Hepatocyte (in vitro differentiated cells): ENCODE results near the gene RASL10B. TPM values are rescaled to one million over a fixed set of nuclear protein-coding genes. Genes with fewer than 3 reads are reported as not detected.

Experiments used
- DNase-seq: peaks from one replicate; pipeline ENCODE4 v3.0.0-alpha.2; 2016; ENCODE audit warnings: low spot score
- H2AFZ ChIP-seq: fragments of 200-600 bp; sonication (generic); 2 replicates; pipeline ENCODE4 v1.6.0; 2016; ENCODE audit warnings: antibody characterized with exemption, mild to moderate bottlenecking
- H3K27ac ChIP-seq: fragments of 200-600 bp; sonication (generic); 2 replicates; pipeline ENCODE4 v1.5.1; 2016; ENCODE audit warnings: mild to moderate bottlenecking
- H3K27me3 ChIP-seq: fragments of 200-600 bp; sonication (generic); 2 replicates; pipeline ENCODE4 v1.6.1; 2016
- H3K36me3 ChIP-seq: fragments of 200-600 bp; sonication (generic); replicated peaks from 2 replicates; pipeline ENCODE4 v1.5.1; 2016; ENCODE audit warnings: low read depth; ENCODE audit not compliant: insufficient read depth
- H3K4me1 ChIP-seq: fragments of 200-600 bp; sonication (generic); 2 replicates; pipeline ENCODE4 v1.5.1; 2016; ENCODE audit warnings: mild to moderate bottlenecking, moderate library complexity; ENCODE audit not compliant: insufficient read depth
- H3K4me2 ChIP-seq: fragments of 200-600 bp; sonication (generic); 2 replicates; pipeline ENCODE4 v1.6.0; 2016
- H3K4me3 ChIP-seq: fragments of 200-600 bp; sonication (generic); 2 replicates; pipeline ENCODE4 v1.5.1; 2016; ENCODE audit warnings: mild to moderate bottlenecking
- H3K79me2 ChIP-seq: fragments of 200-600 bp; sonication (generic); 2 replicates; pipeline ENCODE4 v1.6.0; 2017; ENCODE audit warnings: mild to moderate bottlenecking
- H3K9me2 ChIP-seq: fragments of 200-600 bp; sonication (generic); replicated peaks from 2 replicates; pipeline ENCODE4 v1.6.0; 2017; ENCODE audit warnings: mild to moderate bottlenecking; ENCODE audit not compliant: insufficient read depth
- H3K9me3 ChIP-seq: fragments of 200-600 bp; sonication (generic); 2 replicates; pipeline ENCODE4 v1.5.1; 2016; ENCODE audit warnings: low read depth, mild to moderate bottlenecking
- H4K20me1 ChIP-seq: fragments of 200-600 bp; sonication (generic); 2 replicates; pipeline ENCODE4 v1.6.0; 2016; ENCODE audit warnings: mild to moderate bottlenecking; ENCODE audit not compliant: insufficient read depth, poor library complexity, severe bottlenecking
- CTCF ChIP-seq: fragments of 200-600 bp; sonication (generic); IDR thresholded peaks from 2 replicates; pipeline ENCODE4 v1.5.1; 2016; ENCODE audit warnings: antibody characterized with exemption, mild to moderate bottlenecking; ENCODE audit not compliant: poor library complexity
- EZH2 ChIP-seq: fragments of 200-600 bp; sonication (generic); IDR thresholded peaks from 2 replicates; pipeline ENCODE4 v1.6.1; 2016; ENCODE audit warnings: antibody characterized with exemption, mild to moderate bottlenecking, borderline replicate concordance
- EZH2phosphoT487 ChIP-seq: fragments of 200-600 bp; sonication (generic); IDR thresholded peaks from one replicate; pipeline ENCODE4 v1.6.1; 2018; ENCODE audit warnings: antibody characterized with exemption, mild to moderate bottlenecking, low read depth, moderate library complexity; ENCODE audit not compliant: unreplicated experiment, severe bottlenecking
- WGBS: methylation state at CpG from one replicate; pipeline ENCODE4 v1.1.6; 2016; ENCODE audit warnings: low lambda C conversion rate; ENCODE audit errors: missing lambda C conversion rate; 5-methylcytosine and 5-hydroxymethylcytosine counted together
- polyA plus RNA-seq: library from polyadenylated mRNA; unstranded; fragments of >200 nt; fragmentation: Nextera tagmentation; extraction: Ambion mirVana; gene quantifications from 2 replicates; pipeline ENCODE4 v1.2.1, GENCODE V29; 2016
- total RNA-seq: library from RNA; depleted of rRNA; stranded (reverse); fragments of >200 nt; gene quantifications from 2 replicates; pipeline ENCODE4 v1.2.3, GENCODE V29; 2014

The RASL10B gene
- total and polyA plus RNA-seq, 2 experiments from 2014 or later, result 7.1 to 7.6 TPM

GRCh38 chr17:35745246-35745645, 13.8 kb downstream of the RASL10B start:
- WGBS, result 83% methylated on average over 7 of the region's 7 CpGs
- TF ChIP-seq CTCF (no peak), EZH2 (no peak), EZH2phosphoT487 (no peak)
- Histone ChIP-seq H3K27me3 (peaks cover 45% of the 10 kb centered on the region), H3K36me3 (no peaks in the 10 kb centered on the region), H3K79me2 (no peaks in the 10 kb centered on the region), H3K4me1 (peaks cover 5% of the 10 kb centered on the region), H2AFZ (no peak overlapping the region), H3K9me2 (no peaks in the 10 kb centered on the region), H3K27ac (no peak overlapping the region), H3K4me2 (no peak overlapping the region), H3K4me3 (no peak overlapping the region), H4K20me1 (no peaks in the 10 kb centered on the region), H3K9me3 (no peaks in the 10 kb centered on the region)
- no peak for DNase-seq

GRCh38 chr17:35745749-35746320, 14.4 kb downstream of the RASL10B start:
- TF ChIP-seq CTCF (no peak), EZH2phosphoT487 (no peak), EZH2 (no peak)
- peaks cover 5% of the 10 kb centered on the region for H3K4me1 ChIP-seq
- no peak for DNase-seq
- no peak overlapping the region for H3K4me3 ChIP-seq
- H4K20me1 ChIP-seq, result no peaks in the 10 kb centered on the region
- H2AFZ ChIP-seq, result no peak overlapping the region
- no peaks in the 10 kb centered on the region for H3K9me3 ChIP-seq
- H3K36me3 ChIP-seq, result no peaks in the 10 kb centered on the region
- H3K27me3 ChIP-seq, result peaks cover 45% of the 10 kb centered on the region
- no peak overlapping the region for H3K27ac ChIP-seq
- H3K79me2 ChIP-seq, result no peaks in the 10 kb centered on the region
- H3K9me2 ChIP-seq, result no peaks in the 10 kb centered on the region
- H3K4me2 ChIP-seq, result no peak overlapping the region
- 84% methylated on average over 15 of the region's 15 CpGs for WGBS

GRCh38 chr17:35747540-35748017, 16.1 kb downstream of the RASL10B start:
- no peaks in the 10 kb centered on the region for H3K79me2 ChIP-seq
- H2AFZ ChIP-seq, result no peak overlapping the region
- DNase-seq, result peak; percentile 88
- no peaks in the 10 kb centered on the region for H3K9me2 ChIP-seq
- H3K9me3 ChIP-seq, result no peaks in the 10 kb centered on the region
- no peak overlapping the region for H3K4me2 ChIP-seq
- H3K27me3 ChIP-seq, result peaks cover 30% of the 10 kb centered on the region
- no peaks in the 10 kb centered on the region for H3K36me3 ChIP-seq
- WGBS, result 44% methylated on average over 12 of the region's 12 CpGs
- peaks cover 5% of the 10 kb centered on the region for H3K4me1 ChIP-seq
- no peak overlapping the region for H3K4me3 ChIP-seq
- no peaks in the 10 kb centered on the region for H4K20me1 ChIP-seq
- no peak overlapping the region for H3K27ac ChIP-seq
- TF ChIP-seq EZH2phosphoT487 (no peak), CTCF (peak; percentile 88), EZH2 (no peak)
